ENCODE measurements around the gene MYLK4. TPM values are rescaled to one million over a fixed set of nuclear protein-coding genes. Genes with fewer than 3 reads are reported as not detected.

Gene MYLK4
- total and polyA plus RNA-seq, 2 of the 13 experiments (the other 11 are each of a cell fraction or from before 2014, with no cell fraction given) = 0.26 to 0.29 TPM

GRCh38 chr6:2643935-2644539 lies 106.7 kb downstream of the MYLK4 start (continued):
- TF ChIP-seq ZNF879 (CRISPR knock-in tag; IDR thresholded peaks at IDR 0.05) (no peak), ZNF770 (CRISPR knock-in tag; IDR thresholded peaks at IDR 0.05) (no peak), SNAPC5 (CRISPR knock-in tag; IDR thresholded peaks at IDR 0.05; ENCODE audit: borderline replicate concordance) (no peak), RBM22 (optimal IDR thresholded peaks at IDR 0.05; ENCODE audit: low read length) (no peak)

GRCh38 chr6:2643130-2643529 lies 107.6 kb downstream of the MYLK4 start:
- H3K9me3 ChIP-seq (ENCODE audit: low read length) = no peaks in the 10 kb centered on the region
- H3K4me2 ChIP-seq (ENCODE audit: low read depth, low read length) = no peak overlapping the region
- no TSS peak for BruUV-seq (replicated peaks)
- ChIA-PET CTCF (ENCODE audit: low intra/inter-chr PET ratio, low total read pairs) (no interaction called here), POLR2A (no interaction called here)
- FAIRE-seq = no peak
- no peaks in the 10 kb centered on the region for H4K20me1 ChIP-seq (ENCODE audit: insufficient read depth, low read length)
- H3K27ac ChIP-seq (ENCODE audit: extremely low read length, insufficient read depth, low read length) = no peak overlapping the region
- peaks cover 1 to 59% of the 10 kb centered on the region in 2 experiments; a peak in 3 of 5 replicates for H3K27me3 ChIP-seq (ENCODE audit: control insufficient read depth in 1 of 2, insufficient read depth in 2 of 2, low read length in 2 of 2)
- H3K79me2 ChIP-seq (ENCODE audit: insufficient read depth, low read length) = no peaks in the 10 kb centered on the region
- H3K4me3 ChIP-seq (replicated peaks in 1 of 3; ENCODE audit: insufficient read depth in 1 of 3, low read depth in 2 of 3, low read length in 3 of 3) = no peak overlapping the region
- H3K4me1 ChIP-seq (ENCODE audit: insufficient read depth, low read length) = no peaks in the 10 kb centered on the region
- no peaks in the 10 kb centered on the region for H3K36me3 ChIP-seq (replicated peaks in 1 of 2; ENCODE audit: control insufficient read depth in 1 of 2, insufficient read depth in 2 of 2, low read length in 2 of 2)
- H2AFZ ChIP-seq (ENCODE audit: low read length) = no peak overlapping the region
- no peak for DNase-seq (ENCODE audit: low spot score)
- ATAC-seq = no peak
- in situ Hi-C loops (cut with HindIII; ENCODE audit: extremely low pct_ligation_motif_present, low pct_unique_long_range_greater_than_20kb) (no loop called here), intact Hi-C loops (cut with micrococcal nuclease; ENCODE audit: unreplicated experiment) (no loop called here)
- WGBS (ENCODE audit: low lambda C conversion rate) = 25% methylated on average over 2 of the region's 2 CpGs
- no peak overlapping the region for H3K9ac ChIP-seq (ENCODE audit: insufficient read depth, low read depth, low read length)
- no peak for TF ChIP-seq EHMT2 (IDR thresholded peaks at IDR 0.05; ENCODE audit: borderline replicate concordance, low read depth, low read length)
- TF ChIP-seq GMEB1 (CRISPR knock-in tag; IDR thresholded peaks at IDR 0.05; ENCODE audit: borderline replicate concordance) = no peak
- TF ChIP-seq ZNF616 (CRISPR knock-in tag; IDR thresholded peaks at IDR 0.05; ENCODE audit: low read depth) = no peak
- TF ChIP-seq CEBPZ (IDR thresholded peaks at IDR 0.05; ENCODE audit: low read length) = no peak
- no peak for TF ChIP-seq ZNF883 (CRISPR knock-in tag; IDR thresholded peaks at IDR 0.05; ENCODE audit: not compliant biosample characterization)
- TF ChIP-seq KAT7 (CRISPR knock-in tag; IDR thresholded peaks at IDR 0.05; ENCODE audit: borderline replicate concordance) = no peak
- TF ChIP-seq NPAS2 (CRISPR knock-in tag; IDR thresholded peaks at IDR 0.05; ENCODE audit: borderline replicate concordance) = no peak
- TF ChIP-seq TOE1 (CRISPR knock-in tag; IDR thresholded peaks at IDR 0.05) = no peak
- no peak for TF ChIP-seq ZNF580 (CRISPR knock-in tag; IDR thresholded peaks at IDR 0.05; ENCODE audit: borderline replicate concordance, low read depth)
- no peak for TF ChIP-seq PAF1 (CRISPR knock-in tag; IDR thresholded peaks at IDR 0.05)
- no peak for TF ChIP-seq ZNF234 (CRISPR knock-in tag; conservative IDR thresholded peaks at IDR 0.05)
- no peak for TF ChIP-seq ZNF766 (CRISPR knock-in tag; IDR thresholded peaks at IDR 0.05; ENCODE audit: borderline replicate concordance)

All from HepG2 (cell line).